Femur (tissue), 1 donor: ENCODE results near the gene GSG1L2.
"Not testable (repeated sequence)": the region's sequence is repeated elsewhere in the genome, so short reads cannot be mapped to it uniquely, and the experiment has no call there.

Experiments used
- DNase-seq: peaks from one replicate; pipeline ENCODE4 v3.0.0-alpha.2; 2017

The GSG1L2 gene

GRCh38 chr17:9788601-9789000 is 33.3 kb downstream of the GSG1L2 start:
- no peak for DNase-seq

DNA sequence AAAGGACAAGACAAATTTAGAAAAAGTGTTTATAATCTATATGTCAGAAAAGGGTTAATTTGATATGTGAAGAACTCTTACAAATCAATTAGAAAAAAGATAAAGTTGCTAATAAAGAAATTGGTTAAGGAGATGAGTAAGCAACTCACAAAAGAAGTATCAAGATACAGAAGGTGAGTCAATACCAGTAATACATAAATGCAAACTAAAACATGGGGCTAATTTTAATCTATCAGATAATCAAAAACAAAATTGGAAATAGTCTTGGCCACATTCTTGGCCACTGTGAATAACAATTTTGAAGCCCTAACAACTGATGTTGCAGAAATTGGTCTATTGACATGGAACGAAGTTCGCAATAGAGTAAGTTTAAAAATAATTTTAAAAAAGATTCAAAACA is 37.3 kb downstream of the GSG1L2 start:
- no peak for DNase-seq

DNA sequence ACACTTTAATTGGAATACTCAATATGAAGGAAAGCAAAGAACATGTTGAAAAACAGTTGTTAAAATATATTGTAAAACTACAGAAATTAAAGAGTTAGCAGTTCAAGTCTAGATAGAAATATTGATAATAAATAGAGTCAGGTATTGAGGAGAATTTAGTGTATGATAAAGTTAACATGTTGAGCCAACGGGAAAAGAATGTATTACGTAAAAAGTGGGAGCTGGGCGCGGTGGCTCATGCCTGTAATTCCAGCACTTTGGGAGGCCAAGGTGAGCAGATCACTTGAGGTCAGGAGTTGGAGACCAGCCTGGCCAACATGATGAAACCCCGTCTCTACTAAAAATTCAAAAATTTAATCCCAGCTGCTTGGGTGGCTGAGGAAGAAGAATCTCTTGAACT is 38.4 kb downstream of the GSG1L2 start:
- not testable (repeated sequence) for DNase-seq

- DNase-seq: no peak
Measured at GRCh38 chr17:9783050-9783449, 38.8 kb downstream of the GSG1L2 start.

GRCh38 chr17:9780552-9780951 is 41.3 kb downstream of the GSG1L2 start:
- no peak for DNase-seq

- DNase-seq: no peak
Measured at GRCh38 chr17:9776911-9777310, 45.0 kb downstream of the GSG1L2 start.

DNA sequence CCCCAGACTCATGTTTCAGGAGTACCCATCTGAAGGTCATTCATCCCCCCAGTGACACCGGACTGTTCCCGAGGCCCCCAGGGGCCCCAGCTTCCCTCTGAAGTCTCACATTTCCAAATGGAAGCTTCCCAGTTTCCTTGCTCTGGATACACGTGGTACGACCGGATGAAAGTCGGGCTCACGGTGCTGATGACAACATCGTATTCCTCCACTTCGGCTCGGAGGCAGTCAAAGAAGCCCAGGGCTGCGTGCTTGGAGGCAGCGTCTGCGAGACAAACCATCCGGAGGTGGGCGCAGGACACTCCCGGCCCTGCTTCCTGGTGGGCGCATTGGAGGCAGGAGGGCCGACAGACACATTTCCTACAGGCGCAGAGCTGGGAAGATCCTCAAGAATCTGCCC is 49.2 kb downstream of the GSG1L2 start:
- no peak for DNase-seq

GRCh38 chr17:9771465-9771864 is 50.4 kb downstream of the GSG1L2 start:
- DNase-seq: no peak

GRCh38 chr17:9769036-9769695 is 52.7 kb downstream of the GSG1L2 start:
- no peak for DNase-seq

DNA sequence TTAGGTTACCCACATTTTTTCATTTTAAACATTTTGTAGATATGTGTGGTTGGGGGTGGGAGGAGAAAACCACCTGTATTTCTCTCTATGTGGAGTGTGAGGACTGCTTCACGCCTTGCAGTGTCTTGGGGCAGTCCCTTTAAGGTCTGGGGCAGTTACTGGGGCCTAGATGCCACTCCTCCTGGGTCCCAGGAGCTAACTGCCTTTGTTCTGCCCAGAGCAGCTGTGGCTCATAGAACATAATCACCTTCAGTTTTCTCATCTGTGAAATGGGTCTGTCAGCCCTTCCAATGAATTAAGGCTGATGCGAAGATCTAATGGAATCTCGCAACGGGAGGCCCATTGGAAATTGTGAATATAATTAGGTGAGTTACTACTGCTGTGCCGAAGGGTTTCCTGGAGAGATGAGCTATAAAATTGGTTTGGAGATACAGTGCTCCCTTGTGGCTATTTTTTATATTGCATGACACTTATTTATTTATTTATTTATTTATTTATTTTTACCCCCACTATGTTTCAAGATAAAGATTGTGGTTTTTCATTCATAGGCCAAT is 53.4 kb downstream of the GSG1L2 start:
- no peak for DNase-seq

DNA sequence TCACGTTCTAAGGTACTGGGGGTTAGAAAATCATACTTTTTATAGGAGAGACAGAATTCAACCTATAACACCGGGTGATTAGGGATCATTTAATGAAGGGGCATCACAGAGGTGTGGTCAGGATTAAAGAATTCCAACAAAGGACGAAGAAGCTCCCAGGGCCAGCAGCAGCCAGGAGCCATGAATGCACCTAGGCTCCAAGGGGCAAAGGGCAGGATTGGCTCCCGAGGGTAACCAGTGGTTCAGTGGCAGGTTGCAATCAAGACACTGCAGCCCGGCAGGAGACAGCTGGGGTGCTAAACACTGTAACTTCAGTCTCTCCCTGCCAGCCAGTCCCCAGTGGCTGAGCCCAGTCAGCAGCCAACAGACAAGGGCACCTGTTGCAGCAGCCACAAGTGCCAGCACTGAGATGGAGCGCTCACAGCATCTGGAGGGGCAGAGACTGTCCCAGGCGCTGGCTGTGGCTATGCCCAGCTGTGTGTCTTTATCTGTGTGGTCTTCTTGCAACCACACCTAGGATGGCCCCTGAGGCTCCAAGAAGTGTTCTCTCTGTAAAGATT is 54.4 kb downstream of the GSG1L2 start:
- DNase-seq: peak; percentile 28

DNA sequence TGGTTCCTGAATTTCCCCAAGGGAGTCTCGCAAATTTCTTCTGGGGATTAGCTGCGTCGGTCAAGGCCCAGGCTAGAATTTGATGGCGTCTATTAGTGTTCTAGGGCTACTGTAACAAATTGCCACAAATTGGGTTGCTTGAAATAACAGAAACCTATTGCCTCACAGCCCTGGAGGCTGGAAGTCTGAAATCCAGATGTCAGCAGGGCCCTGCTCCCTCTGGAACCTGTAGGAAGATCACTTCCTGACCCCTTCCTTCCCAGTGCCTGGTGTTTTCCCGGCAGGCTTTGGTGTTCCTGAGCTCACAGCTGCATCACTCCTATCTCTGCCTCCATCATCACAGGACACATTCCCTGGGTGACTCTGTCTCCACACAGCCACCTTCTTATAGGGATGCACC is 54.9 kb downstream of the GSG1L2 start:
- no peak for DNase-seq

DNA sequence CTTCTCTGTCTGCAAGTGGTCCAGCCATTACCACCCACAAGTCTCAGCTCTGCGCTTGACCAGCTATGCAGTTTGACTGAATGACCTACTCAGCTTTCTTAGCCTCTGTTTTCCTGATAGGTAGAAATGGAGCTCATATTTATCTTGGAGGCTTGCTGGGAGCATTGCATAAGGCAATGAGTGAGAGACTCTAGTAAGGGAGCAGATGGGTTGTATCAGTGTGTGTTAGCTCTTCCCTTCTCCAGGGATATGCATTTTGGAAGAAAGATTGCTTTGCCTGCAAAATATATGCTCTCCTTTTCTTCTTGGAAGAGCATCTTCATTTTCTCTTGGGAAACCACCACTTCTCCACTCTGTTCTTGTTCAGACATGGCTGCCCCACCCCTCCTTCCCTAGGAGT is 56.6 kb downstream of the GSG1L2 start:
- DNase-seq: no peak

- no peak for DNase-seq
Measured at GRCh38 chr17:9763643-9764042, 58.2 kb downstream of the GSG1L2 start.

GRCh38 chr17:9760266-9760665 is 61.6 kb downstream of the GSG1L2 start:
- no peak for DNase-seq

GRCh38 chr17:9755083-9755482 is 66.8 kb downstream of the GSG1L2 start:
- no peak for DNase-seq
